ENCODE measurements around the gene MUC20. TPM values are rescaled to one million over a fixed set of nuclear protein-coding genes. Genes with fewer than 3 reads are reported as not detected.
"Not testable (repeated sequence)": the region's sequence is repeated elsewhere in the genome, so short reads cannot be mapped to it uniquely, and the experiment has no call there.

Gene MUC20
- total RNA-seq, 1 donor from 2014 or later = 9.6 TPM

GRCh38 chr3:195769551-195769950 is 48.8 kb downstream of the MUC20 start:
- intact Hi-C loops (cut with micrococcal nuclease) = no loop called here

GRCh38 chr3:195770081-195770840 is 49.5 kb downstream of the MUC20 start:
- intact Hi-C loops (cut with micrococcal nuclease) = no loop called here

GRCh38 chr3:195770841-195771645 is 50.3 kb downstream of the MUC20 start:
- intact Hi-C loops (cut with micrococcal nuclease) = not testable (repeated sequence)

GRCh38 chr3:195771646-195772300 is 51.0 kb downstream of the MUC20 start:
- intact Hi-C loops (cut with micrococcal nuclease) = no loop called here

- intact Hi-C loops (cut with micrococcal nuclease) = no loop called here
Measured at GRCh38 chr3:195773956-195774537, 53.3 kb downstream of the MUC20 start.

GRCh38 chr3:195774917-195775316 is 54.1 kb downstream of the MUC20 start:
- intact Hi-C loops (cut with micrococcal nuclease) = no loop called here

- intact Hi-C loops (cut with micrococcal nuclease) = no loop called here
Measured at GRCh38 chr3:195777975-195778374, 57.2 kb downstream of the MUC20 start.

GRCh38 chr3:195781236-195781635 is 60.5 kb downstream of the MUC20 start:
- intact Hi-C loops (cut with micrococcal nuclease) = not testable (repeated sequence)

Other genes with a start within 250 kb of the MUC20 start
- 71.1 and 76.8 TPM in 2 replicates for gene PPP1R2, start 177.7 kb upstream of the MUC20 start, total RNA-seq
- 1.4 and 2.5 TPM in 2 replicates for gene APOD, start 137.0 kb upstream of the MUC20 start, total RNA-seq
- gene MUC4, start 91.0 kb downstream of the MUC20 start, total RNA-seq = 0.49 and 0.68 TPM in 2 replicates
- 110 and 111 TPM in 2 replicates for gene TNK2, start 187.6 kb downstream of the MUC20 start, total RNA-seq